CD4-positive, CD25-positive, alpha-beta regulatory T cell (primary cell): ENCODE results near the gene DSN1. TPM values are rescaled to one million over a fixed set of nuclear protein-coding genes. Genes with fewer than 3 reads are reported as not detected.

Experiments
- ATAC-seq, 2 donors: fragments of 150-1000 bp; cut with Tn5 transposase; one replicate each; pipeline ENCODE4 v1.10.0; 2021; ENCODE audit warnings: low read depth in 2 of 2, moderate number of reproducible peaks in 2 of 2, moderate library complexity in 1 of 2
- DNase-seq, 3 donors: peaks; one replicate each; pipeline versions ENCODE4 v3.0.0 to v3.0.0-alpha.2; 2012 to 2022; ENCODE audit warnings: mixed read lengths in 1 of 3
- H3K27ac ChIP-seq: one replicate; pipeline ENCODE4 v1.7.0; 2013; ENCODE audit warnings: mild to moderate bottlenecking, low read length; ENCODE audit not compliant: insufficient read depth, poor library complexity, severe bottlenecking
- H3K27me3 ChIP-seq: one replicate; pipeline ENCODE4 v1.7.0; 2013; ENCODE audit warnings: low read length; ENCODE audit not compliant: control insufficient read depth, insufficient read depth
- H3K36me3 ChIP-seq: one replicate; pipeline ENCODE4 v1.7.0; 2013; ENCODE audit warnings: mild to moderate bottlenecking, low read length, moderate library complexity; ENCODE audit not compliant: control insufficient read depth, insufficient read depth
- H3K4me1 ChIP-seq: 2 replicates; pipeline ENCODE4 v1.7.0; 2013; ENCODE audit warnings: mild to moderate bottlenecking, low read length; ENCODE audit not compliant: insufficient read depth, control insufficient read depth, poor library complexity, severe bottlenecking
- H3K4me3 ChIP-seq: one replicate; pipeline ENCODE4 v1.7.0; 2013; ENCODE audit warnings: low read depth, mild to moderate bottlenecking, low read length, moderate library complexity
- H3K9me3 ChIP-seq, 2 experiments: 1 replicate in 1 of 2; 2 replicates in 1 of 2; pipeline ENCODE4 v1.7.0; 2013; ENCODE audit warnings: low read length in 2 of 2, mild to moderate bottlenecking in 1 of 2, moderate library complexity in 1 of 2; ENCODE audit not compliant: control insufficient read depth in 2 of 2
- H3K27ac Mint-ChIP-seq, 3 donors: one replicate each; pipeline ENCODE4 v1.8.0; 2020 to 2022; ENCODE audit warnings: mild to moderate bottlenecking in 3 of 3, mixed read lengths in 3 of 3, moderate library complexity in 2 of 3
- H3K27me3 Mint-ChIP-seq: one replicate; pipeline ENCODE4 v1.8.0; 2022; ENCODE audit warnings: mild to moderate bottlenecking, mixed read lengths
- H3K36me3 Mint-ChIP-seq: one replicate; pipeline ENCODE4 v1.8.0; 2020; ENCODE audit warnings: mixed read lengths
- H3K4me1 Mint-ChIP-seq, 4 donors: one replicate each; pipeline ENCODE4 v1.8.0; 2020 to 2022; ENCODE audit warnings: mixed read lengths in 4 of 4, mild to moderate bottlenecking in 1 of 4
- H3K4me3 Mint-ChIP-seq, 4 donors: one replicate each; pipeline ENCODE4 v1.8.0; 2020 to 2022; ENCODE audit warnings: mild to moderate bottlenecking in 4 of 4, mixed read lengths in 4 of 4, moderate library complexity in 3 of 4
- H3K9me3 Mint-ChIP-seq, 7 donors: one replicate each; pipeline ENCODE4 v1.8.0; 2020 to 2022; ENCODE audit warnings: mixed read lengths in 7 of 7, mild to moderate bottlenecking in 3 of 7, moderate library complexity in 2 of 7
- polyA plus RNA-seq, 4 donors: library from polyadenylated mRNA; unstranded; fragments of 300-500 nt; fragmentation: Illumina TruSeq; gene quantifications; one replicate each; pipeline ENCODE4 v1.2.3, GENCODE V29; 2021
- total RNA-seq: library from RNA; stranded (reverse); gene quantifications from one replicate; pipeline ENCODE4 v1.2.3, GENCODE V29; 2022

DSN1 gene
- total and polyA plus RNA-seq, 5 donors from 2014 or later, result 11.8 to 17.9 (median 13.1) TPM

DNA sequence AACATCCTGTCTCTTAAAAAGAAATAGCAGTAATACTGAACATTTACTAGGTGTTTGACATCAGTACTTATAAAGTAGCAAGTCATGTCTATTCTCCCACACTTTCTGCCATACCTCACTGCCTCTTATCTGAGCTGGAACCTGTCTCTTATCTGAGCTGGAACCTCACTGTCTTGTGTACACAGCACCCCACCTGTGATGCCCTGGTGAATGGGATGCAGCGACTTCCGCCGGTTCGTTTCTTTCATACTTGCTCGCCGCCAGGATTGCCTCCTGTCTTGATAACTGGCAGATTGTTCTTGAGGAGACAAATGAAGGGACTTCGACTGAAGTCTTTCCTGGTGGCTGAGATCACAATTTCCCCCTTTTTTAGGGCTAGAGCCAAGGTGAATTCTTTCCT is 2.9 kb downstream of the DSN1 start:
- ATAC-seq, result no peak
- peaks cover 6% of the 10 kb centered on the region for H3K27me3 Mint-ChIP-seq
- H3K27ac Mint-ChIP-seq, result peak overlapping the region in 2 of 3 donors; percentile 4 to 63
- H3K36me3 ChIP-seq, result no peaks in the 10 kb centered on the region
- no peaks in the 10 kb centered on the region for H3K27me3 ChIP-seq
- H3K27ac ChIP-seq, result no peak overlapping the region
- no peak for DNase-seq
- peak overlapping the region in 2 of 4 donors; percentile 18 to 97 for H3K4me3 Mint-ChIP-seq
- H3K4me3 ChIP-seq, result no peak overlapping the region
- H3K4me1 ChIP-seq, result peaks cover 17% of the 10 kb centered on the region
- H3K9me3 ChIP-seq, result no peaks in the 10 kb centered on the region
- H3K36me3 Mint-ChIP-seq, result peaks cover 3% of the 10 kb centered on the region
- no peaks in the 10 kb centered on the region for H3K9me3 Mint-ChIP-seq
- peaks cover 14 to 35% (median 25%) of the 10 kb centered on the region in 4 donors for H3K4me1 Mint-ChIP-seq

DNA sequence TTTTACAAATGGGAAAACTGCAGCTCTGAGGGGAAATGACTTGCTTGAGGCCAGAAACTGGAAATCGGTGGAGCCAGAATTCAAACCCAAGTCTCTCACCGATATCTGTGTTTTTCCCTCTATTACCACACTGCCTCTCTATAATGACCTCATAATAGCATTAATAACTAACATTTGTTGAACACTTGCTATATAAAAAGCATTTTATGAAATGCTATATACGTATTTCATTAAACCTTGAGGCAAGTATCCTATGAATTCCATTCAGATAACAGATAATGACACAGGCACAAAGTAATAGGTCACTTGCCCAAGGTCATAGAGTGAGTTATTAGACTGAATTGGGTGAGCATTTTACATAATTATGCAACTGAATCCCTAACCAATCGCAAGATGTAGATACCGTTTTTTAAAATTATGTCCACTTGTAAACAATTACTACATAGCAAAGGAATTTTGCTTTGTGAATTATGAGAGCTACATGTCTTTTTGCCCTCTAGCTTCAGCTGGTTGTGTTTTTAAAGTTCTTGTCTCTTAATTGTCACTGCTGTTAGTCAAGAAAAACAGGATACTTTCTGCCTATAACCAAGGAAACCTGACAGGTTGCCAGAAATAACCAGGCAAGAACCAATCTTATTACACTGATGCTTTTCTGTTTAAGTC is 4.7 kb downstream of the DSN1 start:
- Mint-ChIP-seq H3K9me3 (no peaks in the 10 kb centered on the region), H3K4me1 (peaks cover 12 to 25% (median 22%) of the 10 kb centered on the region in 4 donors), H3K27me3 (peaks cover 4% of the 10 kb centered on the region), H3K27ac (peak overlapping the region in 1 of 3 donors; percentile 31), H3K36me3 (peaks cover 3% of the 10 kb centered on the region), H3K4me3 (peak overlapping the region in 1 of 4 donors; percentile 34)
- Histone ChIP-seq H3K9me3 (no peaks in the 10 kb centered on the region), H3K36me3 (no peaks in the 10 kb centered on the region), H3K27ac (no peak overlapping the region), H3K4me1 (peaks cover 10% of the 10 kb centered on the region), H3K4me3 (no peak overlapping the region), H3K27me3 (no peaks in the 10 kb centered on the region)
- ATAC-seq (no peak), DNase-seq (no peak)

DNA sequence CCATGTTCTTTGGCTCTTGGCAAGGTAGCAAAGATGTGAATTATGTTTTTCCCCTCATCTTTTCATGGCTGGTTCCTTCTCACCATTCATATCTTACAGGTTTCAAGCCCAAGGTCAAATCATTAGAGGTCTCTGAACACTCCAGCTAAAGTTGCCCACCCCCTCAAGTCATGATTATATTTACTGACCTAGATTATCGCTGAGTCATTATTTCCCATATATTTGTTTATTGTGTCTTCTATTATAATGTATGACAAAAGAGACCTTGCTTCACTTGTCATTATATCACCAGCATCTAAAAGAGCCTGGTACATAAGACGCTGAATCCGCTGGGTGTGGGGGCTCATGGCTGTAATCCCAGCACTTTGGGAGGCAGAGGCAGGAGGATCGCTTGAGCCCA is 12.4 kb downstream of the DSN1 start:
- Histone ChIP-seq H3K36me3 (peaks cover 11% of the 10 kb centered on the region), H3K27me3 (no peaks in the 10 kb centered on the region), H3K4me3 (no peak overlapping the region), H3K27ac (no peak overlapping the region), H3K9me3 (no peaks in the 10 kb centered on the region), H3K4me1 (no peaks in the 10 kb centered on the region)
- Mint-ChIP-seq H3K4me1 (peaks cover 0 to 5% (median 3%) of the 10 kb centered on the region in 4 donors), H3K4me3 (no peak overlapping the region), H3K9me3 (no peaks in the 10 kb centered on the region), H3K27ac (no peak overlapping the region), H3K27me3 (no peaks in the 10 kb centered on the region), H3K36me3 (peaks cover 7% of the 10 kb centered on the region)
- no peak for ATAC-seq
- no peak for DNase-seq

DNA sequence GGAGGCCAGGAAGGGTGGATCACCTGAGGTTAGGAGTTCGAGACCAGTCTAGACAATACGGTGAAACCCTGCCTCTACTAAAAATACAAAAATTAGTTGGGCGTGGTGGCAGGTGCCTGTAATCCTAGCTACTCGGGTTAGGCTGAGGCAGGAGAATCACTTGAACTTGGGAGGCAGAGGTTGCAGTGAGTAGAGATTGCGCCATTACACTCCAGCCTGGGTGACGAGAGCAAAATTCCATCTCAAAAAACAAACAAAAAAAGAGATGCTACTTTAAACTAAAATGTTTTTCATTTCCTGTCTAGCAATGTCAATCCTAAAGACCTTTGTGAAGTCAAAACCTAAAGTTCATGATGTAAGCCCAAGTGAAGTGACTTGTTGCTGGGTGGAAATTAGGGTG is 12.9 kb downstream of the DSN1 start:
- Mint-ChIP-seq H3K4me1 (peaks cover 0 to 6% (median 3%) of the 10 kb centered on the region in 4 donors), H3K9me3 (no peaks in the 10 kb centered on the region), H3K27ac (peak overlapping the region in 1 of 3 donors; percentile 75), H3K36me3 (peaks cover 7% of the 10 kb centered on the region), H3K4me3 (no peak overlapping the region), H3K27me3 (no peaks in the 10 kb centered on the region)
- H3K36me3 ChIP-seq, result peaks cover 16% of the 10 kb centered on the region
- H3K4me1 ChIP-seq, result no peaks in the 10 kb centered on the region
- H3K27ac ChIP-seq, result no peak overlapping the region
- no peak for DNase-seq
- no peaks in the 10 kb centered on the region for H3K9me3 ChIP-seq
- no peaks in the 10 kb centered on the region for H3K27me3 ChIP-seq
- ATAC-seq, result no peak
- H3K4me3 ChIP-seq, result no peak overlapping the region

DNA sequence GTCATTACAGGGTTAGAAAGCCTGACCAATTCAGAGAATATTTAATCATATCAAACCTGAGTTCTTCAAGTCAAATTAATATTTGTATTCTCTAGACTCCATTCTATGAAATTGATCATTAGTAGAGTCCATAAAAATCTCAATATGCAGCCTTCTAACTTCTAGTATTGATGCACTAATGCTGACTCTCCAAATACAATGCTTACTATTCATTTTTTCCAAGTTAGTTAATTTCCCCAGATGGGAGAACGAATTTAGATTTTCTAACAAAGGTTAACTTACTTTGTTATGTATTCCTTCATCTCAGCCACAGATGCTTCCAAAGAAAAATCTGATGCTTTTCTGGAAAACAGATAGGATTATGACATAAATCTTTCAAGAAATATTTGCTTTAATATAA is 15.3 kb downstream of the DSN1 start:
- H3K27ac ChIP-seq, result no peak overlapping the region

DNA sequence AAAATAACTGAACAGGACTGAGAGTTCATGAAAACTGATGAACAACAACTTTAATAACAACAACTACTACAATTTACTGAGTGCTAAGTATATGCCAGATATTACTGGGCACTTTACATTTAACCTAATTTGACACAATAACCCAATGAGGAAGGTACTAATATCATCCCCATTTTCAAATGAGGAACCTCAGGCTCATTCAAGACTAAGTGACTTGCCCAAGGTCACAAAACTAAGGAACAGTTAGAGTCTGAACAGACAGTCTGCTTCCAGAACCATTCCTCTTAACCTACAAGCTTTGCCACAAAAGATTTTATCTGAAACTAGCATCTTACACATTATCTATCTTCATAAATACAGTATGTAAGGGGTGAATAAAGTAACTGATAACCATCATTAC is 17.1 kb downstream of the DSN1 start:
- no peaks in the 10 kb centered on the region for H3K27me3 ChIP-seq
- no peaks in the 10 kb centered on the region for H3K27me3 Mint-ChIP-seq
- no peak overlapping the region for H3K27ac ChIP-seq
- H3K9me3 ChIP-seq, result no peaks in the 10 kb centered on the region
- no peaks in the 10 kb centered on the region for H3K4me1 ChIP-seq
- H3K4me3 ChIP-seq, result no peak overlapping the region
- no peaks in the 10 kb centered on the region for H3K9me3 Mint-ChIP-seq
- H3K4me1 Mint-ChIP-seq, result peaks cover 2 to 6% (median 3%) of the 10 kb centered on the region in 4 donors
- ATAC-seq (no peak), DNase-seq (no peak)
- peaks cover 23% of the 10 kb centered on the region for H3K36me3 Mint-ChIP-seq
- H3K4me3 Mint-ChIP-seq, result no peak overlapping the region
- peaks cover 42% of the 10 kb centered on the region for H3K36me3 ChIP-seq
- H3K27ac Mint-ChIP-seq, result no peak overlapping the region

More for the DNA sequence above, 15.3 kb downstream of the DSN1 start:
- ATAC-seq (no peak), DNase-seq (no peak)
- Histone ChIP-seq H3K36me3 (peaks cover 28% of the 10 kb centered on the region), H3K27me3 (no peaks in the 10 kb centered on the region), H3K9me3 (no peaks in the 10 kb centered on the region), H3K4me3 (no peak overlapping the region), H3K4me1 (no peaks in the 10 kb centered on the region)
- Mint-ChIP-seq H3K27ac (no peak overlapping the region), H3K4me3 (no peak overlapping the region), H3K9me3 (no peaks in the 10 kb centered on the region), H3K4me1 (peaks cover 2 to 6% (median 3%) of the 10 kb centered on the region in 4 donors), H3K36me3 (peaks cover 16% of the 10 kb centered on the region), H3K27me3 (no peaks in the 10 kb centered on the region)

DNA sequence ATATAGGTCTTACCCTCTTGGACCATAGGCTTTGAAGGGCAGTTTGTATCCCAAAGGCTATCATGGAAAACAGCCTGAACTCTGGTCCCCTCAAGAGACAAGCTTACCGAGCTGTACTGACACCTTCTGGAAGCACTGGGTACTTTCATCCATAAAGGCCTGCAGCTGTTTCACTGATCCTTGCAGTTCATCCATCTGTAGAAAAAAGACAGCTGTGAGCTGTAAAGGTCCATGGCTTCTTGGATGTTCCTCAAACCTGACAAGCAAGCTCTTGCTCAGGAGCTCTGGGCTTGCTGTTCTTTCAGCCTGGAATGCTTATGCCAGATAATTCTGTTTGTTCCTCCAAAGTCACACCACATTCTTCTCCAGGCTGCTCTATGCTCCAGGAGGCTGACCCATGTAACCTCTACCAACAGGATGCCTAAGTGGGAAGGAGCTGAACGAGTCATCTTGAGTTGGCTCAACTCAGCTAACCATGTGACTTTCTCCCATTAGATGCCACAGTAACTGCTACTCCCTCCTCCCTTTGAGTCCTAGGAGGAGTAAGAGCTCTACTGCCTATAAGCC is 18.8 kb downstream of the DSN1 start:
- Mint-ChIP-seq H3K27me3 (no peaks in the 10 kb centered on the region), H3K27ac (peak overlapping the region in 1 of 3 donors; percentile 0), H3K4me1 (peaks cover 2 to 6% (median 3%) of the 10 kb centered on the region in 4 donors), H3K9me3 (no peaks in the 10 kb centered on the region), H3K36me3 (peaks cover 23% of the 10 kb centered on the region), H3K4me3 (peak overlapping the region in 1 of 4 donors; percentile 61)
- peaks cover 42% of the 10 kb centered on the region for H3K36me3 ChIP-seq
- H3K27me3 ChIP-seq, result no peaks in the 10 kb centered on the region
- DNase-seq, result peak; percentile 29 to 64 (median 56)
- no peaks in the 10 kb centered on the region for H3K9me3 ChIP-seq
- ATAC-seq, result peak in 1 of 2 donors; percentile 71
- H3K27ac ChIP-seq, result no peak overlapping the region
- H3K4me1 ChIP-seq, result no peaks in the 10 kb centered on the region
- no peak overlapping the region for H3K4me3 ChIP-seq

DNA sequence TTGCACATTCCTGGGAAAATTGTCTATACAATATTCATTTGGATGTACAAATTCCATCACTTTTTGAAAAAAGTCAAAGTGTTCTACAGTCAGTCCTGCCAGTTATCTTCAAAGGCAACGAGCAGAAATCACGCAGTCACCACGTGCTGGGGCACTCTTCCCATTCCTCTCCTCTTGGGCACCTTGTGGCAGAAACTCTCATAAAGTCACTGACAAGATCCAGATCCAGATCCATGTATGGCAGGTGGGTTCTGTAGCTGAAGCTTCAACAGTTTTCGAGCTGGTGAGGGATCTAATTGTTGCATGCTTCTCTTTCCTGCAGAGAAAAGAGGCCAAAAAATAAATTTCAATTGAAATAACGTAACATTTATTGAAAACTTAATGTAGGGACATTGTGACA is 21.0 kb downstream of the DSN1 start:
- no peak for DNase-seq
- no peaks in the 10 kb centered on the region for H3K4me1 ChIP-seq
- peaks cover 40% of the 10 kb centered on the region for H3K36me3 ChIP-seq
- Mint-ChIP-seq H3K9me3 (no peaks in the 10 kb centered on the region), H3K4me3 (no peak overlapping the region), H3K27me3 (no peaks in the 10 kb centered on the region), H3K36me3 (peaks cover 20% of the 10 kb centered on the region), H3K27ac (peak overlapping the region in 1 of 3 donors; percentile 52), H3K4me1 (peaks cover 1 to 6% (median 4%) of the 10 kb centered on the region in 4 donors)
- no peaks in the 10 kb centered on the region for H3K9me3 ChIP-seq
- no peak overlapping the region for H3K27ac ChIP-seq
- no peak overlapping the region for H3K4me3 ChIP-seq
- no peak for ATAC-seq
- H3K27me3 ChIP-seq, result no peaks in the 10 kb centered on the region
